ENCODE measurements around the gene PRSS22. TPM values are rescaled to one million over a fixed set of nuclear protein-coding genes. Genes with fewer than 3 reads are reported as not detected.

PRSS22 gene
- polyA plus RNA-seq, 3 donors, result 1.2 to 7.9 TPM; not detected in 1

DNA sequence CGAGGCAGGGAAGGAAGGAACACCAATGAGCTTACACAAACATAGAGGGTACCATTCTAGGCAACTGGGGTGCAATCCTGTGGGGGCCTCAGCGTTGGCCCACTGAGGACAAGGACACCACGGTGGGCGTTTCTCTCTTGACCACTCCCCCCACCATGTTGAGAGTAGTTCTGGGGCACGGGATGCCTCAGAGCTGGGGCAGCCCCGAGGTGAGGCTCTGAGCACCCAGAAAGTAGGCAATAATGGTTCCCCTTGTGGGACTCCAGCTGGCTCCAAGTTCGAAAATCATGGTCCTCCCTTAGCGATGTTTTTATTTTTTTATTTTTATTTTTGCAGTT lies 35.8 kb downstream of the PRSS22 start:
- H3K27ac ChIP-seq (ENCODE audit: low read depth, low read length), result no peak overlapping the region
- WGBS, 3 donors, result 58 to 81% (median 67%) methylated on average over 8 of the region's 8 CpGs

DNA sequence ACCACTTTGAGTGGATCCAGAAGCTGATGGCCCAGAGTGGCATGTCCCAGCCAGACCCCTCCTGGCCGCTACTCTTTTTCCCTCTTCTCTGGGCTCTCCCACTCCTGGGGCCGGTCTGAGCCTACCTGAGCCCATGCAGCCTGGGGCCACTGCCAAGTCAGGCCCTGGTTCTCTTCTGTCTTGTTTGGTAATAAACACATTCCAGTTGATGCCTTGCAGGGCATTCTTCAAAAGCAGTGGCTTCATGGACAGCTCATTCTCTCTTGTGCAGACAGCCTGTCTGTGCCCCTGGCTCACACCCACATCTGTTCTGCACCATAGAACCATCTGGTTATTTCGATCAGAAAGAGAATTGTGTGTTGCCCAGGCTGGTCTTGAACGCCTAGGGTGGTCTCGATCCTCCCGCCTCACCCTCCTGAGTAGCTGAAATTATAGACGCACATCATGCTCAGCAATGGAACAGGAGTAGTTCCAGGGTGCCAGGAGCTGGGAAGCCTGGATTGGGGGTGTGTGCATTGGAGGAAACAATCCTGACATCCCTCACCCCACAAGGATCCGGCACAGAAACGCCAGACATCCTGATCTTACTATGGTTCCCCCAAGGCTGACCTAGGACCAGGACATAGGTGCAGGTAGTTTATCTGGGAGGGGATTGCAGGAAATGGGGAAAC lies 36.3 kb downstream of the PRSS22 start:
- H3K27ac ChIP-seq (ENCODE audit: low read depth, low read length), result no peak overlapping the region
- 73 to 80% (median 78%) methylated on average over 9 of the region's 9 CpGs for WGBS, 3 donors

DNA sequence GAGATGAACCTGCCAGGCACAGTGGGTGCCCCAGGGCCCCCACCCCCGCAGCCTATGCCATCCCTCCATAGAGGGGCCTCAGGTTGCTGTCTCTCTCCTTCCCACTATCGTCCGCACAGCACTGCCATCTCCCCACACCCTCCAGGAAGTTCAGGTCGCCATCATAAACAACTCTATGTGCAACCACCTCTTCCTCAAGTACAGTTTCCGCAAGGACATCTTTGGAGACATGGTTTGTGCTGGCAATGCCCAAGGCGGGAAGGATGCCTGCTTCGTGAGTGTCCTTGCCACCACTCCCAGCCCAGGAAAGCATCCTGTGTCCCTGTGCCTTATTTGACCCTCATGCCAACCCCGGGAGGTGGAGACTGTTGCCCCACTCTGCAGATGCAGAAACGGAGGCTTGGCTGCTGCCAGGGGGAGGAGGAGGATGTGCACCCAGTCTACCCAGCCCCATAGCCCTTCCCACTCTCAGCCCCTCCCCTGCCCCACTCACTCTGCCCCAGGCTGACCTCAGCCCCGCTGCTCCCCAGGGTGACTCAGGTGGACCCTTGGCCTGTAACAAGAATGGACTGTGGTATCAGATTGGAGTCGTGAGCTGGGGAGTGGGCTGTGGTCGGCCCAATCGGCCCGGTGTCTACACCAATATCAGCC lies 37.0 kb downstream of the PRSS22 start:
- 70 to 80% (median 78%) methylated on average over 14 of the region's 14 CpGs for WGBS, 3 donors
- no peak overlapping the region for H3K27ac ChIP-seq (ENCODE audit: low read depth, low read length)

DNA sequence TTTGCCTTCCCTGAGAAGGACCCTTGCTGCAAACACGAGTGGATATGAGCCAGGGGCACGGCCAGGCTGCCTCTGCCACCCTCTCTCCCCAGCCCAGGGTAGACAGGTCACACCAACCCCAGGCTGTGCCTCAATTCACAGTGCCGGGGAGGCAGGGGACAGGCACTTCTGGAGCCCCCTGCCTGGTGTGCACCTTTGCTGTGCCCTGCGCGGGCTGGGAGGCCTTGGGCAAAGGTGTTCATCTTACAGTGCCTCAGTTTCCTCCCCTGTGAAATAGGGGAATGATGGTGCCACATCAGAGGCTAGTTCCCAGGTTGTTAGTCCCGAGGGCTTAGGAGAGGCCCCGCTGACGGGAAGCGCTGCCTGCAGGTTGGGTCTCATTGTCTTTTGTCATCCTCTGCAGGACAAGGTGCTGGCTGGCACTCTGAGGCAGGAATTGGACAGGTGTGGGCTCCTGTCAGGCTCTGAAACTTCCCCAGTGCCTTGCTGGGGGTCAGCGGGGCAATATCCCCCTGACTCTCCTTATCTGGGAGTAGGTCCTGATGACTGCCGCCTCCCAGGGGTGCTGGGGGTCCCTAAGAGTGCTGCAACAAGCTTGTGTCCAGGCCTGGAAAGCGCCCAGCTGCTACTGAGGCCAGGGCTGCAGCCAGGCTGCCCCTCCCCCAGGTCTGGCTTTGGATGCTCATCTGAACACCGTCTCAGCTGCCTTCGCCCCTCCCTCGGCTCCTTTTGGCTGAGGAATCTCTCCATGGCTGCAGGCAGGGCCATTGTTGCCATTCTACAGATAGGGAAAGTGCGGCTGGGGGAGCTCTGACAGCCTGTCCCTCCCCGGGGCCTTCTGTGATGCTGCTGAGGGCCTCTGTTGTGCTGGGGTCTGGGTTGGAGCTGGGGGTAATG lies 37.8 kb downstream of the PRSS22 start:
- 62 to 74% (median 72%) methylated on average over 17 of the region's 17 CpGs for WGBS, 3 donors
- no peak overlapping the region for H3K27ac ChIP-seq (ENCODE audit: low read depth, low read length)

DNA sequence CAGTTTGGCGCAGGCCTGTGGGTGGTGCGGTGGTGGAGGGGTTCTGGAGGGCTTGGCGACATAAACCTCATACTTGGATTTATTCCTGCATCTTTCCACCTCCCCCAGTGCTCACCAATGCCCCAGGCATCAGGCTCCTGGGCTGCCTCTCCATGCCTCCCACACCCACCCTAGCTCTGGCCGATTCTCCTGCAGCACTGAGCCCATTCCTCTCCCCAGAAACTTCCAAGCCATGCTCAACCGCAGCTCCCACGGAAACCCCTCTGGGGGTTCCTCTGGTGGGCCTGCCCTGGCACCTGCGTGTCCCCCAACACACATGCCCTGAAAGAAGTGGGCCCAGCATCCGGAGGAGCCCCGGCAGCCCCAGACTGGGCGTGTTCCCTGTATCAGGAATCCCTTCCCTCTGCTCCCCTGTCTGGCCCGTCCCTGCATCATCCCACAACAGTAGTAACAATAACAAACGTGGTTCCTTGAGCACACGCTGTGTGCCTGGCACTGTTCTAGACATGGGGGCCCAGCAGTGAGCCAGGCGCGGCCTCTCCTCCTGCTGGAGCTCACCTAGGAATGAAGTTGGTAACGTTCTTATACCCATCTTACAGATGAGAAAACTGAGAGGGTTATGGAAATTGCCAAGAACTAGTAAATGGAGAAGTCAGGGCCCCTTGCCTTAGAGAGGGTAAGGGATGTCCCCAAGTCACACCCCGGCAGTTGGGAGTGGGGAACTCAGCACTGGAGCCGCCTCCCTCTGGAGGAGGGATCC lies 38.6 kb downstream of the PRSS22 start:
- WGBS, 3 donors, result 83 to 87% (median 87%) methylated on average over 18 of the region's 18 CpGs
- H3K27ac ChIP-seq (ENCODE audit: low read depth, low read length), result no peak overlapping the region

DNA sequence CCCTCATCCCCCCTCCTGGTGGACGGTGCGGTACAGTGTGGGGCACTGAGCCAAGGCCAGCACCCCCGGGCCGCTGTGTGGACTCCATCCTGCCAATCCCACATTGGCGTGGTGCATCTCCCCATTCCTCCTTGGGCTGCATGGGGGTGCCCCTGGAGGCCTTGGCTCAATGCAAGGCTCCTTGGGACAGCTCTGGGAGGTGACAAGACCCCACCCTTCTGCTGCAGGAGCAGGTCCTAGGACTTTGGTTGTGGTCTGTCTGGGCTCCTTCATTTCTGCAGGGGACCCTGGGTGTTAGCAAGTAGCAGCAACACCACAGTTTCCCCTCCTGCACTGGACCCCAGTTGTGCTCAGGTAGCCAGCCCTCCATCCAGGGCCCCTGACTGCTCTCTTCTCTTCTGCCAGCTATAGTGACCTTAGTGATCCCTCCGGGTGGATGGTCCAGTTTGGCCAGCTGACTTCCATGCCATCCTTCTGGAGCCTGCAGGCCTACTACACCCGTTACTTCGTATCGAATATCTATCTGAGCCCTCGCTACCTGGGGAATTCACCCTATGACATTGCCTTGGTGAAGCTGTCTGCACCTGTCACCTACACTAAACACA lies 39.6 kb downstream of the PRSS22 start:
- H3K27ac ChIP-seq (ENCODE audit: low read depth, low read length), result no peak overlapping the region
- WGBS, 3 donors, result 78 to 85% (median 81%) methylated on average over 10 of the region's 10 CpGs

DNA sequence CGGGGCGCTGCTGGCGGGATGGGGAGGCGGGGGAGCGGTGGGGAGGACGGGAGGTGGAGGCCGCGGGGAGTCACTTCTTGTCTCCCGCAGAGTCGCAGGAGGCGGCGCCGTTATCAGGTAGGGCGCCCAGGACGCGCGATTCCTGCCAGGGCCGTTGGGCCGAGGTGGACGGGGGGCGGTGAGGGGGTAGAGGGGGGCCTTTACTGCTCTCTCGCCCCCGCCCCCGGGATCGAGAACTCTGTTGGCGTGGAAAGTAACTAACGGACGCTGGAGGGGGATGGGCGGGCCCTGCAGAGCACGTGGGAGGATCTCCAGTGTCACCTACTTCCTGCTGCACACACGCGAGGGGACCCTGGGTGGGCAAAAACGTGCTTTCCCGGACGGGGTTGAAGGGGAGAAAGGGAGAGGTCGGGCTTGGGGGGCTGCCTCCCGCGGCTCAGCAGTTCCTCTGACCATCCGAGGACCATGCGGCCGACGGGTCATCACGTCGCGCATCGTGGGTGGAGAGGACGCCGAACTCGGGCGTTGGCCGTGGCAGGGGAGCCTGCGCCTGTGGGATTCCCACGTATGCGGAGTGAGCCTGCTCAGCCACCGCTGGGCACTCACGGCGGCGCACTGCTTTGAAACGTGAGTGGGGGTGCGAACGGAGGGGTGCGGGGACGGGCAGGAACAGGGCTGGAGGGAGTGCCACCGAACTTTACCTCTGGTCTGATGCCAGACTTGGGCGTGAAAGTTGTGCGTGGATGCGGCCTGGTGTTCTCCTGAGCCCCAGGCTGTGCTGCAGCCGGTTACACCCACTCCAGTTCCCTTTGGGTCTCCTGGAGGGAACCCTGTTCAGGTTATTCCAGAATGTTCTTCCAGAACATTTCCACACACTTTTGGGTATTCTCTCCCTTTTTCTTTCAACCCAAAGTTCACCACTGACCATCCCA lies 40.4 kb downstream of the PRSS22 start:
- 66 to 71% (median 70%) methylated on average over 53 to 68 of the region's 68 CpGs for WGBS, 3 donors
- no peak overlapping the region for H3K27ac ChIP-seq (ENCODE audit: low read depth, low read length)

DNA sequence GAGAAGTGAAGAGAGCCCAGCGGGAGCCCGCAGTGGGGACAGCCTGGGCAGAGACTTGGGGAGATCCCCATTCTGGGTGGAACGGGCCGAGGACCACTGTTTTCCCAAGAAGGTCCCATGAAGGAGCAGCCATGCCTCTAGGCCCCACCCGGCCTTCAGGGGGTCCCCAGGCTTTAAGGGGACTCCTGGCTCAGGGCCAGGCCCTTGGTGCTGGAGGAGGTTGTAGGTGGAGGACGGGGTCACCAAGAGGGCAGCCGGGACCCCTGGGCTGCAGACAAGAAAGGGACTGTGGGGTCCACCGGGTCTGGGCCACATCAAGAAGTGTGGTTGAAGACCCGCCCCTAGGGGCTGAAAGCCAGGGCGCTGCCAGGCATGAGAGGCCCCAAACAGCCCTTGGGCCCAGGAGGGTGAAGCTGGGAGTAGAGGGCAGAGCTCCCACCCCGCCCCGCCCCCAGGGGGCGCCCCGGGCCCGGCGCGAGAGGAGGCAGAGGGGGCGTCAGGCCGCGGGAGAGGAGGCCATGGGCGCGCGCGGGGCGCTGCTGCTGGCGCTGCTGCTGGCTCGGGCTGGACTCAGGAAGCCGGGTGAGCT lies 41.1 kb downstream of the PRSS22 start, which contains the start of gene PRSS21:
PRSS21 (plus strand) TSS at position 487 of the 589 bp plus-strand sequence; CDS start at position 519, 32 bp downstream.
- H3K27ac ChIP-seq (ENCODE audit: low read depth, low read length), result no peak within 1 kb of the TSS
- 54 to 67% (median 59%) methylated on average over 20 to 28 of the region's 28 CpGs for WGBS, 3 donors

DNA sequence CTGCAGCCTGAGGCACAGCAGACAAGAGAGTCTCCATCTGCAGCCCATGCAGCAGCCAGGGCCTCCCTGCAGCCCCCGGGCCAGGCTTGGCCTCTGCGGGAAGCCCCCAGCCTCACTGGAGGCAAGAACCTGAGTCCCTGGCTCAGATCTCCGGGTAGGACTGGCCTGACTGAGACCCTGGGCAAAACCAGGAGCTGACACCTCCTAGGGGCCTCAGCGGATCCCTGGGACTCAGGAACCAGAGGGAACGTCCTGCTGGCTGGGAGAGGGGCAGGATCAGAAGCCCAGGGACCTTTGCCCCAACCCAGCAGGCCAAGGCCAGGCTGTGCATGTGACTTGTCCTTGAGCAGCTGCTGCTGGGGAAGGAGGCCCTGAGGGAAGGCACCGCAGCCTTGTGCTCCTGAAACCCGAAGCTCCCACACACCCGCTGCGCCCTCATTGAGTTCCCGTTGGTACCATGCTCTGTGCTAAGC lies 42.6 kb downstream of the PRSS22 start:
- 66 to 84% (median 80%) methylated on average over 10 of the region's 10 CpGs for WGBS, 3 donors
- H3K27ac ChIP-seq (ENCODE audit: low read depth, low read length), result no peak overlapping the region

DNA sequence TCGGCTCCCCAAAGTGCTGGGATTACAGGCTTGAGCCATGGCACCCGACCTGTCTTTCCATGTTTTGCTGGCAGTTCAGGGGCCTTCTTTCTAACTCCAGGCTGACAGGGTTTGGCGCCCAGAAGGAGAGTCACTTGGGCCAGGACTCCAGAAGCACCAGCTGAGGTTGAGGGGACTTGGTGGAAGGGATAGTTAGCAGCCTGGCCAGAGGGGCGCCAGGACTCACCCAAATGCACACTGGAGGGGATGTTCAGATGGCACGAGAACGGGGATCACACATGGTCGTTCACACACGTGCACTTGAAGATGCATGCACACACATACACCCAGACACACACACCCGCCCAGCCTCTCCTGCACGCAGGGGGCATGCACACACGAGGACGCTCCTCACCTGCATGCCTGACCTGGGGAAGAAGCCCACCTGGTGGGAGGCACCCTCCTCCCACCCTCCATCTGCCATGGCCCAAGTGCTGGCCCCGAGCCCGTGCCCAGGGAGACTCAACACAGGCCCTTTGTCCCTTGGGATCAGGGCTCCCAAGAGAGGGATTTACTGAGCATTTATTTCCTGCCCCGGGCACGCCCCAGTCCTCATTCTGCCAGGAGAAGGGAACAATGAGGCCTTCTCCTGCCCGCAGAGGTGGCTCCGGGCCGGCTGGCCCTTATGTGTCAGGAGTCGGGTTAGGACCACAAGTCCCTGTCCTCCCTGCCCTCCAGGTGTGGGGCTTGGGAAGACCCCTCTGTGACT lies 43.2 kb downstream of the PRSS22 start:
- H3K27ac ChIP-seq (ENCODE audit: low read depth, low read length), result no peak overlapping the region
- WGBS, 3 donors, result 79 to 87% (median 80%) methylated on average over 19 to 20 of the region's 20 CpGs

DNA sequence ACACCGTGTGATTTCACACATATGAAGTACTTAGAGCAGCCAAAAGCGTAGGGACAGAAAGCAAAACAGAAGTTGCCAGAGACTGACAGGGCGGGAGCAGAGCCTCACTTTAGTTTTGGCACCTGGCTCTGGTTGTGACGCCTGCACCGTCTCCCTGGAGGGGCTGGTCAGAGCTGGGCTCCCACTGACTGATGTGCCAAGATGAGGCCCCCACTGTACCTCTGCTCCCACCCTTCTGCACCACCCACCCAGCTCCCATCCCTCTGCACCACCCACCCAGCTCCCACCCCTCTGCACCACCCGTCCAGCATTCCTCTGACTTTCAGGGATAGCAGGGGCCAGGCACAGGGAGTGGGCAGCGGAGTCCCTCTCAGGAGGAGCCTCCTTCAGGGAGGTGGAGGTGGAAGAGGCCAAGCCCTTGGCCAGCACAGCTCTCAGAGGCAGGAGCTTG lies 44.2 kb downstream of the PRSS22 start:
- H3K27ac ChIP-seq (ENCODE audit: low read depth, low read length), result no peak overlapping the region
- 43 to 78% (median 45%) methylated on average over 7 of the region's 7 CpGs for WGBS, 3 donors

DNA sequence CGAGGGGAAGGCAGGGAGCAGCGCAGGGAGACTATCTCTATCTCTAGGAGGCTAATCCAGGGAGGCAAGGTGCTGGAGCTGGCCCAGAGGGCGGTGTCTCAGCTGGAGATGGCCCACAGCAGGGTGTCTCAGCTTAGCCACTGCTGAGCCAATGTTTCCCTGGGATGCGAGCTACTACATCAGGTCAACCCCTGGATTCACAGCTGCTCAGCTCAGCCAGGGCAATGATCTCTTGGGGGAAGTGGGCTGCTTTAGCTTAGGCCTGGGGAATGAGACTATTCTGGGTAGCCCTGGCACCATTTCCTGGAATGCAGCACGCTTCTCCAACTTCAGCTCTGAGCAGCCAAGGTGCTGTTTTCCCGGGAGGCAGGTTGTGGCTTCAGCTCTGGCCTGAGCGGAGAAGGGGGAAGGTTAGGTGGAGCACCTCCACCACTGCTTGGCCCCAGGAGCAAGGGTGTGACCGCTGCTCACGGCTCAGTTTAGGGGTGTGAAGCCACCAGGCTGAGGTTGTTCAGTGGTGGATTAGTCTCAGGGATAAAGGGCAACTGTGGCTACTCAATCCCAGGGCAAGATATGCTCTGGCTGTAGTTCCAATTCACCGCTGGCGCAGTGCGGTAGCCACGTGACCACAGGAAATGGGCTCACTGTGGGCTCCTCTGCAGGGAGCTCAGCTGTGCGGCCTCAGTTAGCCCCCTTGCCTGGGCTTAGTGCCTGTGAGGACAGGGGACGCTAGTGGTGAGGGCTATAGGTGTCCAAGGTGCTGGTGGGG lies 46.1 kb downstream of the PRSS22 start:
- H3K27ac ChIP-seq (ENCODE audit: low read depth, low read length), result no peak overlapping the region
- WGBS, 3 donors, result 65 to 69% (median 68%) methylated on average over 15 of the region's 15 CpGs

DNA sequence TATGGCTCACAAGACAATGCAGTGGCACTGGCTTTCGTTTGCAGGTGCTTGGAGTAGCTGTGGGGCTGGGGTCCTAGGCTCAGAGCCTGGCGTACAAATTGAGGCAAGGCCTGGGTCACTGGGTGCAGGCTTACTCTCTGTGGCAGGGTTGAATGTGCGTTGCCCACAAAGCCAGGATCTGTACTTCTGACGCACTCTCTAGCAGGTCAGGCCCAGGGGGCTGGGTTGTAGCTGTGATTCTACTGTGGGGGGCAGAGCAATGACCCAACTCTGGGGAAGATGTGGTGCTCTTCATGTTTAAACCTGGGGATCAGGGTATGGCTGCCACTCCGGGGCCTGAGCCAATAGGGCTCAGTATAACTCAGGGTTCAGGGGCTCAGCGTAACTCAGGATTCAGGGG lies 47.3 kb downstream of the PRSS22 start:
- H3K27ac ChIP-seq (ENCODE audit: low read depth, low read length), result no peak overlapping the region
- 81 to 93% (median 86%) methylated on average over 6 of the region's 6 CpGs for whole genome bisulfite sequencing, 3 donors

DNA sequence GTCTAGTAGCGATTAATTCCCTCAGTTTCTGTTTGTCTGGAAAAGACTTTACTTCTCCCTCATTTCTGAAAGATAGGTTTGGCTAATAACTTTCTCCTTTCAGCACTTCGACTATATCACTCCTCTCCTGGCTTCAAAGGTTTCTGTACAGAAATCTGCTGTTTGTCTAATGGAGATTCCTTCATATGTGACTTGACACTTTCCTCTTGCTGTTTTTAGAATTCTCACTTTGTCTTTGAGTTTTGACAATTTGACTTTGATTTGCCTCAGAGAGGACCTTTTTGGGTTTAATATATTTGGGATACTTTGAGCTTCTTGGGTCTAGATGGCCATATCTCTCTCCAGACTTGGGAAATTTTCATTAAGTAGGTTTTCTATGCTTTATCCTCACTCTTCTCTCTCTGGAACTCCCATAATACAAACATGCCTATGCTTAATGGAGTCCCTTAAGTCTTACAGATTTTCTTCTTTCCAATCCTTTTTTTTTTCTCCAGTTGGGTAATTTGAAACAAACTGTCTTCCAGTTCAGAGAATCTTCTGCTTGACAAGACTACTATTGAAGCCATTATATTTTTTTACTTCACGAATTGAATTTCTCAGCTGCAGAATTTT lies 48.7 kb downstream of the PRSS22 start:
- no peak overlapping the region for H3K27ac ChIP-seq (ENCODE audit: low read depth, low read length)
- 66 to 82% (median 79%) methylated on average over 3 of the region's 3 CpGs for WGBS, 3 donors

DNA sequence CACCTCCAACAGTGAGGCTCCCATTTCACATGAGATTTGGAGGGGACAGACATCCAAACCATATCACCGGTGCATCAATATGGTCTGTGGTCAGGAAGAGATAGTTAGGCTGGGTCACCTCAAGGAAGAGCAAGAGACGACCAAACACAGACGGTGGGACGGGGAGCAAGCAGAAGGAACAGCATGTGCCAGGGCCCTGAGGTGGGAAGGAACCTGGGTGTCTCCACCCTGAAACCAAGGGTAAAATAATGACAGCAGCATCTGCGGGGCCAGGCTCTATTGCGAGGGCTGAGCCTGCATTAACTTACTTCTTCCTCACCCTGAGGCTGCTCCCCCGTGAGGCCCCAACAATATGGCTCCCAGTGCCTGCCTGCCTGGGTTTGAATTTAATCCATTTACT lies 49.8 kb downstream of the PRSS22 start:
- WGBS, 3 donors, result 86 to 89% (median 87%) methylated on average over 7 of the region's 7 CpGs
- no peak overlapping the region for H3K27ac ChIP-seq (ENCODE audit: low read depth, low read length)
